ENCODE measurements around the gene SLC25A12.

SLC25A12 gene

GRCh38 chr2:171893196-171893823, 734 bp downstream of the SLC25A12 start:
- in situ Hi-C loops (cut with MboI; ENCODE audit: low sequenced_read_pairs) = no loop called here

DNA sequence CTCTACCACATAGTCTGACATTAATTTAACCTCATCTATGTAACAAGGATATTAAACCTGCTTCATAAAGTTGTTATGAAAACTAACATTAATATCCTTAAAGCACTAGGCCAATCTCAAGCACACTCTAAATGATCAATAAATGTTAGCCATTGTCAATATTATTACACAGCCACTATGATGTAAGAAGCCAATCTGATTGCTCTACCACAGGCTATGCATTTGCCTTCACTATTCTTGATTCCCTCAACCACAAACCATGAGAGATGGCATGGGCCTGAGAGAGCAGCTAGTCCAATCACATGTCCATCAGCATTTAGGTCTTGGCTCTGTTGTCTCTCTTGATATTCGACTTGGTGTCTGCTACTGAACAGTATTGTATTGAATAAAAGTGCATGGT, 4.2 kb downstream of the SLC25A12 start:
- in situ Hi-C loops (cut with MboI; ENCODE audit: low sequenced_read_pairs) = no loop called here

GRCh38 chr2:171889333-171889732, 4.7 kb downstream of the SLC25A12 start:
- in situ Hi-C loops (cut with MboI; ENCODE audit: low sequenced_read_pairs) = no loop called here

GRCh38 chr2:171883275-171883893, 10.7 kb downstream of the SLC25A12 start:
- in situ Hi-C loops (cut with MboI; ENCODE audit: low sequenced_read_pairs) = no loop called here

GRCh38 chr2:171882089-171882769, 11.8 kb downstream of the SLC25A12 start:
- in situ Hi-C loops (cut with MboI; ENCODE audit: low sequenced_read_pairs) = no loop called here

DNA sequence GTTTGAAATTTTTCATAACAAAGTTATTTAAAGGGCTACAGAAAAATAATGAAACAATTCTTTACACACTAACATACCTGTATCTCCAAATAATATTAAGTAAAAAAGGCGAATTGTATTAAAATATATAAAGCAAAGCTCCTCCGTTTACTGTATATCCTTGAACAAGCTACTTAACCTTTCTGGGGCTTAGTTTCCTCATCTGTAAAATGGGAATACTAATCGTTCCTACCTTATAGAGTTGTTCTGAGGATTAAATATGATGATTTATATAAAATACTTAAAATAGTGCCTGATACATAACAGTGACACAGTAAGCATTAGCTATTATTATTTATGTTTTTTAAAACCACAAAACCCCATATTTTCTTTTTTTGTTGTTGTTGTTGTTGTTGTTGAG, 13.3 kb downstream of the SLC25A12 start:
- in situ Hi-C loops (cut with MboI; ENCODE audit: low sequenced_read_pairs) = no loop called here

DNA sequence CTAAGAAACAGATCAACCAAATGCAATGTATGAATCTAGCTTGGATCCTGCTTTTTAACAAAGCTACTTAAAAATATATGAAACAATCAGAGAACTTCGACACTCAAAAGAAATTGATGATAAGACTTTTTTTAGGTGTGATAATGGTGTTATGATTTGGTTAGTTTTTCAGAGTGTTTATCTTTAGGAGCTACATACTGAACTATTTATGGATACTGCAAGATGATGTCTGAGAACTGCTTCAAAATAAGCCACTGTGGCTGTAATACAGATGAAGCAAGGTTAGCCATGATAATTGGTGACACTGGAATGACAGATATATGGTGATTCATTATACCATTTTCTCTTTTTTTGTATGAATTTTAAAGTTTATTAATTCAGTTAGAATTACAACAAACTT, 14.2 kb downstream of the SLC25A12 start:
- in situ Hi-C loops (cut with MboI; ENCODE audit: low sequenced_read_pairs) = no loop called here

DNA sequence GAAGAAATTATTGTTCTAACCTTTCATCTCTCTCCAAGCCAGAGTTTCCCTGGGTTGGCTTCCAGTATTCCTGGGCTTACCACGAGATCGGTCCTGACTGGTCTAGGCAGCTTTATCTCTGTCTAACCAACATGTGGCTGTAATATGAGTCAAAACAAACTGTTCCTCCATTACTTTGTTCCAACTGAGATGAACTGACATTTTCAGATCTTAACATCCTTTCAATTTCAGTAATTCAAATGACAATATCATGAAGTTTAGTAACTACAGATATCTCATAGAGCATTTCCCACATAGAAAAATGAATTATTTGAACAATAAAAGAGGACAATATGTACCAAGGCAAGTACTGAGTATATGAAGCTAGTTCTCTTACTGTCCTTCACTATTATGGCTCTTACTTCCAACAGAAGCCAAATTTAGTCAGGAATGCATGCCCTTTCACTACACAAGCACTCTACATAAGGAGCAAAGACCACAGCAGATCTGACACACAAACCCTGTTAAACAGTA, 15.5 kb downstream of the SLC25A12 start:
- in situ Hi-C loops (cut with MboI; ENCODE audit: low sequenced_read_pairs) = no loop called here

DNA sequence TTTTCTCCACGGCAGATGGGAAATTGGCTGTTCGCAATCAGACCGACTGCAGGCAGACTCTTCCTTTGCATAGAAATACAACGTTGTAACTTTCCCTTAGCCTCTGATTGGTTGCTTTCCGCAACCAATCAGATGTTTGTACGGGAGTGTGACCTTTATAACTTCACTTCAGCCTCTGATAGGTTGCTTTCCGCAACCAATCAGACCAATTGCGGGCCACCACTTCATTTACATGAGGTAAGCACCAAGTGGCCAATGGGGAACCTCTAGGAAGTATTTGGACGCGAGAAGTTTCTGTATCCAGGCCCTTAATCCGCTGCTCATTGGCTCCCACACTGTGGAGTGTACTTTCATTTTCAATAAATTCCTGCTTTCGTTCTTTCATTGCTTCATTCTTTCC, 19.1 kb downstream of the SLC25A12 start:
- in situ Hi-C loops (cut with MboI; ENCODE audit: low sequenced_read_pairs) = no loop called here

GRCh38 chr2:171874517-171874916, 19.5 kb downstream of the SLC25A12 start:
- in situ Hi-C loops (cut with MboI; ENCODE audit: low sequenced_read_pairs) = no loop called here

GRCh38 chr2:171864357-171864985, 29.6 kb downstream of the SLC25A12 start:
- in situ Hi-C loops (cut with MboI; ENCODE audit: low sequenced_read_pairs) = no loop called here

- in situ Hi-C loops (cut with MboI; ENCODE audit: low sequenced_read_pairs) = no loop called here
Observed at GRCh38 chr2:171862501-171862900, 31.5 kb downstream of the SLC25A12 start.

DNA sequence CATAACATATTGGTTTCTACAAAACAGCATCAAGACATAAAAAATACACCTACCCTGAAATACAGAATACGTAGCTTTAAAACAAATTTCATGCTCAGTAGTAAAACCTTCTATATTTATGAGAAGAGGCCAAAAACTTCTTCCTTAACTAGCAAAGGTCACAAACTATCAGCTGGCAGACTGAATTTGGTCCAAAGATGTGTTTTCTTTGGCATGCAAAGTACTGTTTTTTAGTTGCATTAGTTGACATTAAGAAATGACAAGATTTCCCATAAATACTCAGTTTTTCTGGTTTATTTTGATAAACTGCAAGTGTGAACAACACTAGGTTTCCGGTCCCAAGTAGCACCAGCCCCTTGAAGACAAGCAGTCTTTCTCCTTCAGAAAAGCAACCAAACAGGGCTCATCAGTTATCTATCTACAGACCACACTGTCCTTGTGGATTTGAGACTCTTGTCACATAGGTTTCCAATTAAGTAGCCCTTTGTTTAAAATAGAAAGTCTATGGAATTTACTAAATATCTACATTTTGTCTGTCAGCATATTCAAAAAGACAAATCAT, 35.6 kb downstream of the SLC25A12 start:
- in situ Hi-C loops (cut with MboI; ENCODE audit: low sequenced_read_pairs) = no loop called here

DNA sequence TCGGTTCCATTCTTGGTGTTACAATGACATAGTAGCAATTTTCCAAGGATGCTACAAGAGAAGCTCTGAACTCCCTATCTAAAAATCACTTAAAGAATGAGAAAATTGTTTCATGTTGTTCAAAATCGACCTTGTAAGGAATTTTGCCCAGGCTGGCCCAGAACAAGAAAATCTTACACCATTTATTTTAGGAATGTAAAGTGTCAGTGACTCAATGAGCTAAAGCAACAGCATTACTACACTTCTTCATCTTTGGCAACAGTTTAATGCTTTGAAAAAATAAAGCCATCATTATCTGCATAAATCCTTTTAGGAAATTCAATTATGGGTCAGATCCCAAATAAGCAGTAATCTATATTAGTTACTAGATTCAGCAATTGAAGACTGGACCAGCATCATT, 38.6 kb downstream of the SLC25A12 start:
- in situ Hi-C loops (cut with MboI; ENCODE audit: low sequenced_read_pairs) = no loop called here

DNA sequence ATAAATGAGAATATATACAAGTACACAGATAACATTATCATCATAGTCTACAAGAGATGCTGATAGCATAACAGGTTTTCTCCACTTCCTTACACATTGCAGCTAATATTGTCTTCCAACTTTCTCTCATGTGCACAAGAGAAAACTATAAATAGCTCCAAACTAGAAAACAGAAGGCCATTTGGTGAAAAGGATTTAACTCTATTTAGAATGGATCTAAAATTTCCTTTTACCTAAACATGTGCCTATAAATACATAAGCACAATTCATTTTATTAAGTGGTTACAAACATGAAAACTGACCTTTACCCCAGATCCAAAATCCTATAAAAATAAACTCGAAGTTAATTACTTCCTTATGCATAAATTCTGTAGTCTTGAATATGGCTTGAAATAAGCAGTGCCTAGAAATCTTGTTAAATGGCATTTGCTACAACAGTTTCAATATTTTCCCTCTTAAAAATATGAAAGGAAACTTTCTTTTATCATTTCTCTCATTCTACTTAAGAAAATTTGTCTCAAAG, 41.6 kb downstream of the SLC25A12 start:
- in situ Hi-C loops (cut with MboI; ENCODE audit: low sequenced_read_pairs) = no loop called here

GRCh38 chr2:171847627-171848026, 46.4 kb downstream of the SLC25A12 start:
- in situ Hi-C loops (cut with MboI; ENCODE audit: low sequenced_read_pairs) = no loop called here

GRCh38 chr2:171846894-171847293, 47.1 kb downstream of the SLC25A12 start:
- in situ Hi-C loops (cut with MboI; ENCODE audit: low sequenced_read_pairs) = no loop called here

DNA sequence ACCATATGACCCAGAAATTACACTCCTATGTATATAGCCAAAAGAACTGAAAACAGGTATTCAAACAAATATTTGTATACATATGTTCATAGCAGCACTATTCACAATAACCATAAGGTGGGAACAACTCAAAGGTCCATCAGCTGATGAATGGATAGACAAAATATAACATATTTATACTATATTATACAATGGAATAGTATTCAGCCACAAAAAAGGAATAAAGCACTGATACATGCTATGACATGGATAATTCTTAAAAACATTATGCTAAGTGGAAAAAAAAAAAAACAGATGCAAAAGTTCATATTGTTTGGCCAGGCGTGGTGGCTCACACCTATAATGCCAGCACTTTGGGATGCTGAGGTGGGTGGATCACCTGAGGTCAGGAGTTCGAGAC, 52.0 kb downstream of the SLC25A12 start:
- in situ Hi-C loops (cut with MboI; ENCODE audit: low sequenced_read_pairs) = no loop called here

- in situ Hi-C loops (cut with MboI; ENCODE audit: low sequenced_read_pairs) = no loop called here
Observed at GRCh38 chr2:171837736-171838135, 56.3 kb downstream of the SLC25A12 start.

- in situ Hi-C loops (cut with MboI; ENCODE audit: low sequenced_read_pairs) = no loop called here
Observed at GRCh38 chr2:171836146-171836910, 57.7 kb downstream of the SLC25A12 start.
